HG02678 (cell line): ENCODE data around the gene EDN3.

Source experiments
- ATAC-seq: cut with Tn5 transposase; IDR thresholded peaks from one replicate; pipeline ENCODE4 v1.9.1; 2021; ENCODE audit warnings: mild to moderate bottlenecking, moderate library complexity; ENCODE audit not compliant: unreplicated experiment

Gene EDN3

GRCh38 chr20:59300333-59301081, at the start of gene EDN3:
Gene EDN3, plus strand, starts transcription at chr20:59300611. Its CDS starts 202 bp downstream, at chr20:59300813.
- ATAC-seq = no peak

GRCh38 chr20:59253325-59253724, 47.1 kb upstream of the EDN3 start:
- no peak for ATAC-seq

DNA sequence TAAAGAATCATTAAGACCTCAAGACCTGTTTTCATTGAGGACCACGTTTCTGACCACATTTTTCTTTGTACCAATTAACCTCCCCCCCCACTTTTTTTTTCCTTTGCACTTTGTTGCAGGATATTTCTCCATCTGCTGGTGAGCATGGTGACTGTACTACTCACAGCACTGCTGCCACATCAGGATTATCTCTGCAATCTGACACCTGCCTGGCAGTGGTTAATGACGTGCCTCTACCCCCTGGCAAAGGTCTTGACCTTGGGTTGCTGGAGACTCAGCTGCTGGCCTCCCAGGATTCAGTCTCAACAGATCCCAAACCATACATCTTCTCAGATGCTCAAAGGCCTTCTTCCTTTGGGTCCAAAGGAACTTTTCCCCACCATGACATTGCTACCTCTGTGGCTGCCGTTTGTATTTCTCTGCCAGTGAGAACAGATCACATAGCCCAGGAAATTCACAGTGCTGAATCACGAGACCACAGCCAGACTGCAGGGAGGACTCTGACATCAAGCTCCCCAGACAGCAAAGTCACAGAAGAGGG, 46.6 kb upstream of the EDN3 start:
- ATAC-seq = no peak

DNA sequence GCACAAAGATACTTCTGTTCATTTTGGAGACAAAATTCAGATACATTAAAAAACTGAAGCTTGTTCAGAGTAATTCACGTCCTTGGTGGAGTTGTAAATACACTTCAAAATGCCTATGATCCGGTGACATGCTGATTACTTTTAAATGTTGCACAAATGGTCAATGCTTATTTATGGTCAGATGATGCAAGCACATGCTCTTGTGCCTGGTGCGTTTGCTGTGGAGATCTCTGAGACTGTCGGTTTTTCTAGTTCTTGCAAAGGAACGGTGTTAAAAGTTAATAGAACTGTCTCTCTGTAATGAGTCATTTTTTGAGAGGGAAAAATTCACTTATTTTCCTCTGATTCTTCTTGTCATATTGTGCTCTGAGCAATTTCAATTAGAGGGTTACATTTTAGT, 45.2 kb upstream of the EDN3 start:
- no peak for ATAC-seq

GRCh38 chr20:59258221-59258621, 42.2 kb upstream of the EDN3 start:
- no peak for ATAC-seq

DNA sequence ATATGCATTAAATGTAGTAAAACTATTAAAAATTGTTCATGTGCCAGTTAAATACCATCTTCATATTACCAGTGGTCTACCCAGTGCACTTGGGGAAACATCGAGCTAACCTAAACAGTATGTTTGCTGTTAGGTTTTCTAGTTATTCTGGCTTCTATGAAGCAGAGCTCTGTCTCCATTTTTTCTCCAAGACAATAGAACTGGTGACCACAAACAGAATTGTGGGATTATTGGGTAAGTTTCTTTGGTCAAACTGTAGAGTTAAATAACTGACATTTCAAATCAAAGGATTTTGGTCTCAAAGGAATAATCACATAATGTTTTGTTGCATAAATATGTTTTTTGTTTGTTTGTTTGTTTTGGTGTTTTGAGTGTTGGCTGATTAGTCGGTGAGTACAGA, 40.5 kb upstream of the EDN3 start:
- no peak for ATAC-seq

- ATAC-seq = no peak
Measured at GRCh38 chr20:59265298-59265697, 35.1 kb upstream of the EDN3 start.

GRCh38 chr20:59268870-59269269, 31.5 kb upstream of the EDN3 start:
- no peak for ATAC-seq

- no peak for ATAC-seq
Measured at GRCh38 chr20:59269411-59270025, 30.9 kb upstream of the EDN3 start.

DNA sequence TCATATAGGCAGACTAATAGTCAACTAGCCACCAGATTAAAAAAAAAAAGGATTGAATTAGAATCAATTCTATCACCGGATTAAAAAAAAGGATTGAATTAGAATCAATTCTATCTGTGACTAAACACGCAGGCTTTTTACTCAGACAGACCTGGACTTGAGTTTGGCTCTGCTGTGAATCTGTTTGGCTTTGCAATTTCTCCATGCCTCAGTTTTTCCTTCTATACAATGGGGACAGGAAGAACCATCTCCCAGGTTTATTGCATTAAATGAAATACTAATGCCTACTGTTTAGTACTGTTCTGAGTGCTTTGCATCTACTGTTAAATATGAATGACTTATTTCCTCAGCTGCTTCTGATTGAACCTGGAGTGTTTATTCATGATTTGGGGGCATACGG, 30.0 kb upstream of the EDN3 start:
- ATAC-seq = no peak

DNA sequence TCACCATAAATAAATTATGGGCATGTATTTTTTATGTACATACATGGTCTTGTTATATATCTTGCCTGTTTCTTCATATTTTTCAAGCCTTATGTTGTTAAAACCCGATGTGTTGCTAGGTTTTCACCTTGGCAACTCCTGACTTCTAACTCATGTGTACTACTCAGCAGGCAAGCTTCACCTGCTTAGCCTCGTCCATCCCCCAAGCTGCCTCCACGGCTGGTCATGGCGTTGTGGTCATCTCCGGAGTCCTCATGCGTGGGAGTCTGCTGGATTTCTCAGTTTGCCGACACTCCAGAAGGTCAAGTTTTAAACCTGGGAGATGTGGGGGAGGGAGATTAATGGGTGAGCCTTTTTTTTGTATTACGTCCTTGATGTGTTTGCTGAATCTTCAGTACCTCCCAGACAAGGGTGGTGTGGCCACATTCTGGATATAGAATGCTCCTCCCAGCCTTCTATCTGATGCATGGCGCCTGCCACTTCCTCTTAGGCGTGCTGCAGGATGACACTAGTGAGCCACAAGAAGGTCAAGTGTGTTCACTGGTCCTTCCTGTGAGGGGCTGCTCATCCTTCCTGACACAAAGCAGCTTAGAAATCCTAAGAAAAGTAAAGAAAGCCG, 26.6 kb upstream of the EDN3 start:
- ATAC-seq = no peak

GRCh38 chr20:59276938-59277337, 23.5 kb upstream of the EDN3 start:
- ATAC-seq = no peak

GRCh38 chr20:59284470-59284869, 15.9 kb upstream of the EDN3 start:
- ATAC-seq = no peak

GRCh38 chr20:59289994-59290393, 10.4 kb upstream of the EDN3 start:
- no peak for ATAC-seq

GRCh38 chr20:59291740-59292383, 8.5 kb upstream of the EDN3 start:
- no peak for ATAC-seq

GRCh38 chr20:59295531-59295930, 4.9 kb upstream of the EDN3 start:
- ATAC-seq = no peak

DNA sequence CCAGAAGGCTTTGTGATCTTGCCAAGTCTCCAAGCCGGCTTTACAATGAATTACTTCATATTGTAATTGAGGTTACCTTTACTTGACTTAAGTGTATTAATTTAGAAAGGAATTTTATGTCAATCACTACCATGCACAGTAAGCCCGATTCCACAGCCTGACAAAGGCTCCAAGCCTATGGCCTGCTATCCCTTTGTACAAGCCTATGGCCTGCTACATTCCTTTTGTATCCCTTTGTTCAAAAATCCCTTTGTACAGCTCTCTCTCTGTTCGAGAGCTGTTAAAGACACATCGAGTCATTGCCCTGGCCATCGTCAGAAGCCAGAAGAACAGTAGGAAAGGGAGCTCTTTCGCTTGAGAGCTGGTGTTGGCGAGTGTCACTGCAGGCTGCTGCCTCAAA, 2.7 kb upstream of the EDN3 start:
- ATAC-seq = no peak

DNA sequence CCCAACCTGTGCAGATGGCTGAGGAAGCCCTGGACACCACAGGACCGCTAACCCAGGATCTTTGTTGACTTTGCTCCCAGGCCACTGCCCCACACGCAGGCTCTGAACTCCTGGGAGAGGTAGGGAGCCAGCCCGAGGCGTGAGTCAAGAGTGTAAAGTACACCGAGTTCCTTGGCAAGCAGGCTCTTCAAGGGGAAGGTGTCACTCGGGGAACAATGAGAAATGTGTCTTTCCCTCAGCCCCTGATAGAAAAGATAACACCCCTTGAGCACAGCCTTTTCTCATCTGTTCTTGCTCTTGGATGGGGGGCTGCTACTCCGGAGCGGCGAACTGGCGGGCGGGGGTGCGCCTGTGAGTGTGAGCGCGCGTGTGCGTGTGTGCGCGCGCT, 472 bp upstream of the EDN3 start:
- ATAC-seq = no peak

GRCh38 chr20:59301343-59302007, 1.1 kb downstream of the EDN3 start:
- no peak for ATAC-seq

GRCh38 chr20:59305908-59306655, 5.7 kb downstream of the EDN3 start:
- no peak for ATAC-seq
